Body of pancreas (tissue), 4 donors: ENCODE measurements around the gene KCNH1.

ENCODE experiments used
- CTCF ChIP-seq, 7 experiments: fragments of 450-650 bp in 4 of 7; fragments of 200-600 bp in 3 of 7; sonication (generic) in 3 of 7; IDR thresholded peaks; one replicate each; pipeline ENCODE4 v1.5.1; 2016 to 2019; ENCODE audit warnings: antibody characterized with exemption in 7 of 7
- POLR2A ChIP-seq, 3 donors: fragments of 450-650 bp; IDR thresholded peaks; one replicate each; pipeline ENCODE4 v1.6.1; 2016; ENCODE audit warnings: antibody characterized with exemption in 3 of 3, mild to moderate bottlenecking in 2 of 3

GRCh38 chr1:211092955-211093354 lies 41.0 kb downstream of the KCNH1 start:
- TF ChIP-seq CTCF (IDR thresholded peaks at IDR 0.05): no peak
- no peak for TF ChIP-seq POLR2A (IDR thresholded peaks at IDR 0.05)
